ENCODE results near the gene KCNQ1. TPM values are rescaled to one million over a fixed set of nuclear protein-coding genes. Genes with fewer than 3 reads are reported as not detected.
A peak's percentile ranks its signal among the peaks of the same experiment; 100 is the strongest.

KCNQ1 gene
- total and polyA plus RNA-seq, 7 experiments from 2014 or later: 14.7 to 46.4 (median 36.9) TPM

DNA sequence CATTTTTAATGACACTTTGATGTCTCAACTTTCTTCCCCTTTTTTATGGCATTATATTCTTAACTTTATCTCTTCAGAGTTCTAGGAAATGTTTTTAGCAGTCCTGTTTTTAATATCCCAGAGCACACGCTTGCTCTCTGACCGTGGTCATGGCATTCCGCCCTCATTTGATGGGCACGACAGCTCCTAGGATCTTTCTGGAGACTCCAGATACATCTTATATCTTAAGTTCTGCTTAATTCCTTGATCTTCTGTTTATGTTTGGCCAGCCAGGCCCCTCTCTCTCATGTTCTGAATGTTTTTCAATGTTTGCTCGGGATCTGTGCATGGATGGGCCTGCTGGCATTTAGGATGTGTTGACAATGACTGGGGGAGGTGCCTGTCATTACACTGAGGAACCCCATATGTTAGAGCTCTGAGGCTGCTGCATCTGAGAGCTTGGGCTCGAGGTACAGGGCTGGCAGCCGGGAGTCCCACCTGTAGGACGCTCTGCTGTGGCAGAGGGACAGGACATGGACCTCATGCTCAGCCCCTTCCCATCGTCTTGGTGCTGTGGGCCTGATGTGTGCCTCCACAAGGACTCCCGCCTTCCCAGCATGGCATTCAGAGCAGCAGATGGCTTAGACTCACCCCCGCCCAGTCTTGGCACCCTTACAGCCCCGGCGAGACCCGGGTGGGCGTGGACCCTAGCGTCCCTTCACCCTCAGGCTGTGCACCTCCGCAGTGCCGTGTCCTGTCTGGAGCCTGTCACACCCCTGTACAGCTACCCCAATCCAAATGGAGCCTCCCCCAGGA, 365.8 kb downstream of the KCNQ1 start:
- peak overlapping the region in 2 of 9 donors; percentile 7 to 25 for H3K27ac Mint-ChIP-seq
- peaks cover 0 to 16% (median 6%) of the 10 kb centered on the region in 11 donors for H3K9me3 Mint-ChIP-seq
- no peak overlapping the region for H3K4me3 ChIP-seq (ENCODE audit: low read length)
- ATAC-seq (no peak), DNase-seq (no peak)
- H3K4me1 ChIP-seq (ENCODE audit: control insufficient read depth in 2 of 2, insufficient read depth in 2 of 2, low read length in 2 of 2): no peaks in the 10 kb centered on the region
- H3K27ac ChIP-seq (ENCODE audit: low read depth, low read length): no peak overlapping the region
- ChIA-PET CTCF (no interaction called here), POLR2A (interaction anchor here (0.5 kb wide), 1 partner anchor 439 kb away, joined by 3 read pairs; no protein-coding TSS in a partner anchor)
- intact Hi-C loops (cut with micrococcal nuclease): no loop called here
- peaks cover 7 to 50% (median 30%) of the 10 kb centered on the region in 5 donors for H3K36me3 Mint-ChIP-seq
- peaks cover 14 to 48% (median 33%) of the 10 kb centered on the region in 7 donors for H3K4me1 Mint-ChIP-seq
- H3K36me3 ChIP-seq (ENCODE audit: control insufficient read depth in 2 of 3, insufficient read depth in 3 of 3, low read length in 3 of 3): peaks cover 0 to 18% (median 0%) of the 10 kb centered on the region in 3 experiments
- peaks cover 0 to 17% (median 0%) of the 10 kb centered on the region in 3 experiments for H3K9me3 ChIP-seq (ENCODE audit: control insufficient read depth in 2 of 3, low read length in 3 of 3)
- peaks cover 0 to 4% (median 0%) of the 10 kb centered on the region in 5 donors for H3K27me3 Mint-ChIP-seq
- H3K4me3 Mint-ChIP-seq: no peak overlapping the region
- no peaks in the 10 kb centered on the region for H3K27me3 ChIP-seq (ENCODE audit: control insufficient read depth in 2 of 2, insufficient read depth in 2 of 2, low read length in 2 of 2)

DNA sequence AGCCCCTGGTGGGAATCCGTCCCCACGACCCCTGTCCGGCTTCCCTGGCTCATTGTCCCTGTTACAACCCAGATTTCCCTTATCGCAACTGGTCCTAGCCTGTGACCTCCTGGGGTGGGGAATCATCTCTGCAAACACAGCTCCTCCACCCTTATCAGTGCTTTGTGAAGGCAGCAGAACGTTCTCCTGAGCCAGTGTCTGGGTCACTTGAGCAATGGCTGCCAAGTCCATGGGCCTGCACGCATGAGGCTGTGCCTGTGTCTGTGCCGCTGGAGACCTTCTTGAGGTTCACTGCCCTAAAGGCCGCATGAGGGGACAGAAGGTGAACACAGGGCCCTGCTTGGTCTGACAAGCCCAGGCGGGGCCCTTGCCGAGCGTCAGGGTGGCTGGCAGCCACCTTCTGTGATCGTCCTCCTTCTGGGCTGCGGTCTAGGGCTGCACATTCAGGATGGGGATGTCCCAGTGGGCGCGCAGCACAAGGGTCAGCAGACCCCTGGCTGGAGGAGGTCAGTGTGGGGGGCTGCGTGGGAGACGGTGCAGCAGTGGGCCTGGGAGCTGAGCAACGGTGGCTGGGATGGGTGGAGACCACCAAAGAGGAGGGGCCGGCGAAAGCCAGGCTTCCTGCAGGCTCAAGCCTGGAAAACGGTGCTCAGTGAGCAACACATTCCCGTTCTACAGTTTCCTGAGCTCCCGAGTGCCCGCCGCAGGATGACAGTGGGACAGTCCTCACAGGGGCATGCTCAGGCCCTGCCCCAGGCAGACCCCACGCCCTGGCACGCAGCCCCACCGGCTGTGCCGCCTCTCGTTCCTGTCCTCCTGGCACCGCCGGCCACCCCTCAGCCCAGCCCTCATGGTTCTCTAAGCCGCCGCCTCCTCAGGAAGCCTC, 366.6 kb downstream of the KCNQ1 start:
- H3K27me3 Mint-ChIP-seq: peaks cover 0 to 4% (median 0%) of the 10 kb centered on the region in 5 donors
- DNase-seq (no peak), ATAC-seq (no peak)
- Histone ChIP-seq H3K36me3 (ENCODE audit: control insufficient read depth in 2 of 3, insufficient read depth in 3 of 3, low read length in 3 of 3) (peaks cover 0 to 27% (median 0%) of the 10 kb centered on the region in 3 experiments), H3K27ac (ENCODE audit: low read depth, low read length) (no peak overlapping the region), H3K4me1 (ENCODE audit: control insufficient read depth in 2 of 2, insufficient read depth in 2 of 2, low read length in 2 of 2) (no peaks in the 10 kb centered on the region), H3K4me3 (ENCODE audit: low read length) (no peak overlapping the region), H3K9me3 (ENCODE audit: control insufficient read depth in 2 of 3, low read length in 3 of 3) (peaks cover 0 to 26% (median 7%) of the 10 kb centered on the region in 3 experiments), H3K27me3 (ENCODE audit: control insufficient read depth in 2 of 2, insufficient read depth in 2 of 2, low read length in 2 of 2) (no peaks in the 10 kb centered on the region)
- peak overlapping the region in 1 of 10 donors; percentile 62 for H3K4me3 Mint-ChIP-seq
- peak overlapping the region in 1 of 9 donors; percentile 7 for H3K27ac Mint-ChIP-seq
- H3K36me3 Mint-ChIP-seq: peaks cover 9 to 52% (median 34%) of the 10 kb centered on the region in 5 donors
- peaks cover 0 to 25% (median 11%) of the 10 kb centered on the region in 11 donors for H3K9me3 Mint-ChIP-seq
- intact Hi-C loops (cut with micrococcal nuclease): no loop called here
- H3K4me1 Mint-ChIP-seq: peaks cover 14 to 48% (median 33%) of the 10 kb centered on the region in 7 donors
- ChIA-PET CTCF (no interaction called here), POLR2A (interaction anchor here (0.5 kb wide), 1 partner anchor 440 kb away, joined by 3 read pairs; no protein-coding TSS in a partner anchor)

DNA sequence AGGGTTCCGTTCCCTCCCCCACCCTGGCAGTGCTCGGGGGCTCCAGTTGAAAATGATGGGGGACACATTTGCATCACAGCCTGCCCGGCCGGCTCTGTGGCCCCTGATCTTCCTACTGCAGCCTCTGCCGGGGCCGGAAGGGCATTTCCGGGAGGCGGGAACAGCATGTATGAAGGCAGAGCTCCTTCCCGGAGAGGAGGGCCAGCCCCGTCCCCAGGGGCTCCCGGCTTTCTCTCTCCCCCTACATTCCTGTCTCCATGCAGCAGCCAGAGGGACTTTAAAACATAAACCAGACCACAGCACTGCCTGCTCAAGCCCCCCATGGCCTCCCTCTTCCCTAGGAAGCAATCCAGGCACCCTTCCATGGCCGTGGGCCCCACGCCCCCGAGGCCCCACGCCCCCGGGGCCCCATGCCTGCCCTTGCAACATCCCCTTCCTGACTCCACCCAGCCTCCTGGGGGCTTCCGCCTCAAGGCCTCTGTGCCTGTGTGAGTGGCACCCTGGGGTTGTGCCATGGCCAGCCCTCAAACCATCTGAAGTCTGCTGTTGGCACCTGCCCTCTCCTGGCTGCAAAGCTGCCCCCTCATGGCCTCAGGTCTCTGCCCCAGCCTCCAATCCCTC, 367.7 kb downstream of the KCNQ1 start:
- Mint-ChIP-seq H3K4me3 (peak overlapping the region in 3 of 10 donors; percentile 11 to 62 (median 24)), H3K36me3 (peaks cover 9 to 59% (median 35%) of the 10 kb centered on the region in 5 donors), H3K9me3 (peaks cover 0 to 32% (median 11%) of the 10 kb centered on the region in 11 donors), H3K27ac (no peak overlapping the region), H3K27me3 (peaks cover 0 to 4% (median 0%) of the 10 kb centered on the region in 5 donors), H3K4me1 (peaks cover 14 to 48% (median 33%) of the 10 kb centered on the region in 7 donors)
- Histone ChIP-seq H3K9me3 (ENCODE audit: control insufficient read depth in 2 of 3, low read length in 3 of 3) (peaks cover 0 to 29% (median 7%) of the 10 kb centered on the region in 3 experiments), H3K36me3 (ENCODE audit: control insufficient read depth in 2 of 3, insufficient read depth in 3 of 3, low read length in 3 of 3) (peaks cover 0 to 37% (median 0%) of the 10 kb centered on the region in 3 experiments), H3K27ac (ENCODE audit: low read depth, low read length) (no peak overlapping the region), H3K27me3 (ENCODE audit: control insufficient read depth in 2 of 2, insufficient read depth in 2 of 2, low read length in 2 of 2) (no peaks in the 10 kb centered on the region), H3K4me3 (ENCODE audit: low read length) (no peak overlapping the region), H3K4me1 (ENCODE audit: control insufficient read depth in 2 of 2, insufficient read depth in 2 of 2, low read length in 2 of 2) (no peaks in the 10 kb centered on the region)
- intact Hi-C loops (cut with micrococcal nuclease): no loop called here
- DNase-seq (no peak), ATAC-seq (peak; percentile 48)
- ChIA-PET CTCF (no interaction called here), POLR2A (no interaction called here)

DNA sequence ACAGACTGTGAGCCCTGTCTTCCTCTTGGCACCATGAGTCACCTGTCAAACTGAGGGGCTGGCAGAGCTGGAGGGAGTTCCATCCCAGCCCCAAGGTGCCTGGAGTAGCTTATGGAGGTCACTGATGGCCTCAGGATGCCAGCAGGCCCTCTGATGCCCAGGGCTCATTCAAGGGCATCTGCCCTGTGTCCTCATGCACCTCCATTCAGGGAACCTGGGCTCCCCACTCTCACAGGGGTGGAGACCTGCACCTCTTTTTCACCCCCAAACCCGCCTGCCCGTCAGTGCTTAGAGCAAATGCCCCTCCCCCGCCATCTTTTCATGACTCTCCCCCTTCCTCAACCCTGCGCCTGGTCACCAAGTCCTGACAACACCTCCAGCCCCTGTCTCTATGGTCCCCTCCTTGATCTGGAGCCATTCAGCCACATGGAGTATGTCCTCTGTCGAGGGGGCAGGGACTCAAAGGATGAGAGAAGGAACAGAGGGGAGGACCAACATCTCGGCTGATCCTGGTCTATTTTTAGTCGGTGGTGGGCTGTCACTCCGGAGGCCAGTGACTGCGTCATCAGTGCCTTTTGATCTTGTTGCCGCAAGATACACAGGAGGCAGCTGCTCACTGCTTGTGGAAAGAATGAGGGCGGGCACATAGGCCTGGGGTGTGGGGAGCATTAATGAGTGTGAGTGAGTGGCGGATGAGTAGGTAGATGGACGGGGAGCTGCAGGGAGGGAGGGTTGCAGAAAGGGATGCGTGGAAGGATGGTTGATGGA, 368.5 kb downstream of the KCNQ1 start:
- peaks cover 0 to 4% (median 0%) of the 10 kb centered on the region in 5 donors for H3K27me3 Mint-ChIP-seq
- intact Hi-C loops (cut with micrococcal nuclease): no loop called here
- H3K9me3 Mint-ChIP-seq: peaks cover 0 to 40% (median 13%) of the 10 kb centered on the region in 11 donors
- H3K36me3 Mint-ChIP-seq: peaks cover 9 to 64% (median 43%) of the 10 kb centered on the region in 5 donors
- Histone ChIP-seq H3K9me3 (ENCODE audit: control insufficient read depth in 2 of 3, low read length in 3 of 3) (peaks cover 0 to 34% (median 7%) of the 10 kb centered on the region in 3 experiments), H3K4me1 (ENCODE audit: control insufficient read depth in 2 of 2, insufficient read depth in 2 of 2, low read length in 2 of 2) (no peaks in the 10 kb centered on the region), H3K27ac (ENCODE audit: low read depth, low read length) (no peak overlapping the region), H3K27me3 (ENCODE audit: control insufficient read depth in 2 of 2, insufficient read depth in 2 of 2, low read length in 2 of 2) (no peaks in the 10 kb centered on the region), H3K36me3 (ENCODE audit: control insufficient read depth in 2 of 3, insufficient read depth in 3 of 3, low read length in 3 of 3) (peaks cover 0 to 44% (median 0%) of the 10 kb centered on the region in 3 experiments), H3K4me3 (ENCODE audit: low read length) (no peak overlapping the region)
- DNase-seq: no peak
- CTCF ChIA-PET: no interaction called here
- no peak for ATAC-seq
- H3K4me3 Mint-ChIP-seq: peak overlapping the region in 2 of 10 donors; percentile 11 to 34
- POLR2A ChIA-PET: no interaction called here
- H3K4me1 Mint-ChIP-seq: peaks cover 14 to 45% (median 30%) of the 10 kb centered on the region in 7 donors
- H3K27ac Mint-ChIP-seq: peak overlapping the region in 1 of 9 donors; percentile 32

DNA sequence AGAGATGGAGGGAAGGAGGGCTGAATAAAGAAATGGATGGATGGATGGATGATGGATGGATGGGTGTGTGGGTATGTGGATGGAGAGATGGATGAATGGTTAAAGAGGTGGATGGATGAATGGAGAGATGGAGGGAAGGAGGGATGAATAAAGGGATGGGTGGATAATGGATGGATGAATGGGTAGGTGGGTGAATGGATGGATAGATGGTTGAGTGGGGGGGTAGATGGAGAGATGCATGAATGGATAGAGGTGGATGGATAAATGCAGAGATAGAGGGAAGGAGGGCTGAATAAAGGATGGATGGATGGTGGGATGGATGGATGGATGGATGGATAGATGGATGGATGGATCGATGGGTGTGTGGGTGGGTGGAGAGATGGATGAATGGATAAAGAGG, 369.2 kb downstream of the KCNQ1 start:
- H3K4me3 ChIP-seq (ENCODE audit: low read length): no peak overlapping the region
- no peak for ATAC-seq
- H3K4me3 Mint-ChIP-seq: peak overlapping the region in 1 of 10 donors; percentile 10
- peaks cover 0 to 41% (median 7%) of the 10 kb centered on the region in 3 experiments for H3K9me3 ChIP-seq (ENCODE audit: control insufficient read depth in 2 of 3, low read length in 3 of 3)
- H3K27ac ChIP-seq (ENCODE audit: low read depth, low read length): no peak overlapping the region
- H3K27ac Mint-ChIP-seq: peak overlapping the region in 1 of 9 donors; percentile 28
- H3K4me1 ChIP-seq (ENCODE audit: control insufficient read depth in 2 of 2, insufficient read depth in 2 of 2, low read length in 2 of 2): no peaks in the 10 kb centered on the region
- peaks cover 14 to 39% (median 24%) of the 10 kb centered on the region in 7 donors for H3K4me1 Mint-ChIP-seq
- no peak for DNase-seq
- intact Hi-C loops (cut with micrococcal nuclease): no loop called here
- H3K27me3 ChIP-seq (ENCODE audit: control insufficient read depth in 2 of 2, insufficient read depth in 2 of 2, low read length in 2 of 2): no peaks in the 10 kb centered on the region
- ChIA-PET POLR2A (no interaction called here), CTCF (no interaction called here)
- peaks cover 9 to 63% (median 43%) of the 10 kb centered on the region in 5 donors for H3K36me3 Mint-ChIP-seq
- peaks cover 0 to 48% (median 0%) of the 10 kb centered on the region in 3 experiments for H3K36me3 ChIP-seq (ENCODE audit: control insufficient read depth in 2 of 3, insufficient read depth in 3 of 3, low read length in 3 of 3)
- H3K9me3 Mint-ChIP-seq: peaks cover 0 to 47% (median 15%) of the 10 kb centered on the region in 11 donors
- peaks cover 0 to 4% (median 0%) of the 10 kb centered on the region in 5 donors for H3K27me3 Mint-ChIP-seq

All from naive thymus-derived CD4-positive, alpha-beta T cell (primary cell).